Esophagus squamous epithelium (tissue), 5 donors: ENCODE results near the gene DHRS13. TPM values are rescaled to one million over a fixed set of nuclear protein-coding genes. Genes with fewer than 3 reads are reported as not detected.

Source experiments
- DNase-seq: peaks from one replicate; lab custom pipeline; 2025; lab: John Stamatoyannopoulos, UW
- H3K27ac ChIP-seq, 4 donors: fragments of 200-600 bp; sonication (generic); one replicate each; pipeline ENCODE4 v1.5.1; 2016 to 2019; ENCODE audit warnings: mild to moderate bottlenecking in 1 of 4
- H3K27me3 ChIP-seq, 4 donors: fragments of 200-600 bp; sonication (generic); 1 replicate in 3 of 4; 2 replicates in 1 of 4; pipeline versions ENCODE4 v1.5.1 to v1.6.0; 2017 to 2021; ENCODE audit warnings: antibody characterized with exemption in 1 of 4
- H3K36me3 ChIP-seq, 3 donors: fragments of 200-600 bp; sonication (generic); one replicate each; pipeline ENCODE4 v1.5.1; 2016 to 2019
- H3K4me1 ChIP-seq, 3 donors: fragments of 200-600 bp; sonication (generic); one replicate each; pipeline ENCODE4 v1.5.1; 2017 to 2019
- H3K4me3 ChIP-seq, 4 donors: fragments of 200-600 bp; sonication (generic); 1 replicate in 3 of 4; 2 replicates in 1 of 4; pipeline ENCODE4 v1.5.1; 2016 to 2019; ENCODE audit warnings: mild to moderate bottlenecking in 2 of 4, moderate library complexity in 1 of 4
- H3K9me3 ChIP-seq, 3 donors: fragments of 200-600 bp; sonication (generic); one replicate each; pipeline ENCODE4 v1.5.1; 2016 to 2019
- CTCF ChIP-seq, 6 experiments: fragments of 450-650 bp in 4 of 6; fragments of 200-600 bp in 2 of 6; sonication (generic) in 2 of 6; IDR thresholded peaks; one replicate each; pipeline ENCODE4 v1.5.1; 2016 to 2019; ENCODE audit warnings: antibody characterized with exemption in 6 of 6, mild to moderate bottlenecking in 4 of 6, moderate library complexity in 4 of 6
- POLR2A ChIP-seq, 4 donors: fragments of 450-650 bp; IDR thresholded peaks; one replicate each; pipeline ENCODE4 v1.6.1; 2017; ENCODE audit warnings: antibody characterized with exemption in 4 of 4, mild to moderate bottlenecking in 4 of 4, moderate library complexity in 3 of 4
- WGBS, 2 donors: methylation state at CpG; one replicate each; pipeline ENCODE4 v1.1.5; 2018; 5-methylcytosine and 5-hydroxymethylcytosine counted together
- intact Hi-C: fragments of 100-400 bp; cut with DNase I; formaldehyde crosslinking; loops from one replicate; pipeline ENCODE4 v1.15.0; 2022
- total RNA-seq, 4 donors: library from RNA; depleted of rRNA; stranded (reverse); fragments of >200 nt; gene quantifications; one replicate each; pipeline ENCODE4 v1.1.0, GENCODE V29; 2016
- donor health status: DM: yes; HTN: yes; CAD: no.

Gene DHRS13
- total RNA-seq, 4 donors from 2014 or later: 10.3 to 17.0 (median 14.9) TPM

- no peaks in the 10 kb centered on the region for H3K9me3 ChIP-seq
- H3K4me3 ChIP-seq: no peak overlapping the region
- H3K4me1 ChIP-seq: peaks cover 0 to 16% (median 0%) of the 10 kb centered on the region in 3 donors
- no peaks in the 10 kb centered on the region for H3K27me3 ChIP-seq
- no peak for TF ChIP-seq POLR2A (IDR thresholded peaks at IDR 0.05)
- no peak for TF ChIP-seq CTCF (IDR thresholded peaks at IDR 0.05)
- peak overlapping the region in 1 of 4 donors; percentile 49 for H3K27ac ChIP-seq
- WGBS, 2 donors: 80 to 82% methylated on average over 6 to 11 of the region's 11 CpGs
- no peak for DNase-seq
- intact Hi-C loops: no loop called here
- H3K36me3 ChIP-seq: peaks cover 5 to 17% (median 8%) of the 10 kb centered on the region in 3 donors
Measured at GRCh38 chr17:28864991-28865849, 37.7 kb downstream of the DHRS13 start.

- 94 to 100% methylated on average over 1 of the region's 1 CpG for WGBS, 2 donors
- TF ChIP-seq CTCF (IDR thresholded peaks at IDR 0.05) (no peak), POLR2A (IDR thresholded peaks at IDR 0.05) (no peak)
- no peak for DNase-seq
- no peaks in the 10 kb centered on the region for H3K27me3 ChIP-seq
- intact Hi-C loops: no loop called here
- H3K4me1 ChIP-seq: peaks cover 0 to 16% (median 0%) of the 10 kb centered on the region in 3 donors
- H3K4me3 ChIP-seq: no peak overlapping the region
- H3K36me3 ChIP-seq: peaks cover 7 to 29% (median 13%) of the 10 kb centered on the region in 3 donors
- no peak overlapping the region for H3K27ac ChIP-seq
- no peaks in the 10 kb centered on the region for H3K9me3 ChIP-seq
Measured at GRCh38 chr17:28863953-28864352, 38.9 kb downstream of the DHRS13 start.

- H3K27me3 ChIP-seq: no peaks in the 10 kb centered on the region
- 92 to 95% methylated on average over 2 of the region's 3 CpGs for WGBS, 2 donors
Measured at GRCh38 chr17:28862561-28862960, 40.3 kb downstream of the DHRS13 start.

GRCh38 chr17:28861393-28862203 lies 41.3 kb downstream of the DHRS13 start:
- TF ChIP-seq POLR2A (IDR thresholded peaks at IDR 0.05): no peak
- no peak for TF ChIP-seq CTCF (IDR thresholded peaks at IDR 0.05)
- Histone ChIP-seq H3K9me3 (no peaks in the 10 kb centered on the region), H3K4me3 (no peak overlapping the region), H3K36me3 (peaks cover 24 to 53% (median 27%) of the 10 kb centered on the region in 3 donors), H3K27ac (no peak overlapping the region), H3K27me3 (no peaks in the 10 kb centered on the region), H3K4me1 (peaks cover 0 to 12% (median 0%) of the 10 kb centered on the region in 3 donors)
- intact Hi-C loops: no loop called here
- DNase-seq: no peak
- WGBS, 2 donors: 71 to 86% methylated on average over 6 to 8 of the region's 8 CpGs

More at GRCh38 chr17:28862561-28862960, 40.3 kb downstream of the DHRS13 start:
- H3K27ac ChIP-seq: no peak overlapping the region
- TF ChIP-seq POLR2A (IDR thresholded peaks at IDR 0.05) (no peak), CTCF (IDR thresholded peaks at IDR 0.05) (no peak)
- intact Hi-C loops: no loop called here
- peaks cover 0 to 16% (median 0%) of the 10 kb centered on the region in 3 donors for H3K4me1 ChIP-seq
- H3K9me3 ChIP-seq: no peaks in the 10 kb centered on the region
- no peak overlapping the region for H3K4me3 ChIP-seq
- H3K36me3 ChIP-seq: peaks cover 21 to 43% (median 27%) of the 10 kb centered on the region in 3 donors
- DNase-seq: no peak
